Ovary (tissue), 9 donors: Measurements from ENCODE around the gene HES4. TPM values are rescaled to one million over a fixed set of nuclear protein-coding genes. Genes with fewer than 3 reads are reported as not detected.
"Not testable (repeated sequence)": the region's sequence is repeated elsewhere in the genome, so short reads cannot be mapped to it uniquely, and the experiment has no call there.

ENCODE experiments used
- DNase-seq, 5 donors: peaks; one replicate each; pipeline ENCODE4 v3.0.0-alpha.2; 2019 to 2020
- H3K27ac ChIP-seq, 2 donors: fragments of 200-600 bp; one replicate each; pipeline versions ENCODE4 v1.5.1 to v1.8.0; 2019 to 2022
- H3K27me3 ChIP-seq: fragments of 200-600 bp; one replicate; pipeline ENCODE4 v1.8.0; 2022
- H3K36me3 ChIP-seq: fragments of 200-600 bp; sonication (generic); one replicate; pipeline ENCODE4 v1.5.1; 2019
- H3K4me1 ChIP-seq: one replicate; pipeline ENCODE4 v1.8.1; 2013; ENCODE audit warnings: mild to moderate bottlenecking, moderate library complexity; ENCODE audit not compliant: insufficient read depth
- H3K4me3 ChIP-seq: fragments of 200-600 bp; sonication (generic); one replicate; pipeline ENCODE4 v1.5.1; 2017
- H3K9me3 ChIP-seq, 2 donors: fragments of 200-600 bp in 1 of 2; sonication (generic) in 1 of 2; one replicate each; pipeline versions ENCODE4 v1.5.1 to v1.8.1; 2013 to 2019; ENCODE audit warnings: mild to moderate bottlenecking in 1 of 2, moderate library complexity in 1 of 2
- EP300 ChIP-seq: sonication (generic); formaldehyde crosslinking; IDR thresholded peaks from one replicate; pipeline ENCODE4 v1.6.1; 2017; ENCODE audit warnings: antibody characterized with exemption
- POLR2A ChIP-seq: fragments of 450-650 bp; IDR thresholded peaks from one replicate; pipeline ENCODE4 v1.6.1; 2017; ENCODE audit warnings: antibody characterized with exemption, mild to moderate bottlenecking, moderate library complexity
- WGBS, 3 donors: extraction: QIAGEN DNeasy Blood & Tissue Kit in 1 of 3; methylation state at CpG; one replicate each; pipeline versions ENCODE4 v1.1.5 to v1.1.7; 2013 to 2017; 5-methylcytosine and 5-hydroxymethylcytosine counted together
- intact Hi-C, 4 donors: fragments of 100-400 bp; cut with DNase I; formaldehyde crosslinking; loops; one replicate each; pipeline versions ENCODE4 v1.11.0 to v1.15.1; 2022 to 2023
- polyA plus RNA-seq, 2 donors: library from polyadenylated mRNA; stranded (reverse); fragments of 200-250 nt in 1 of 2; fragments of 350-450 nt in 1 of 2; fragmentation: Illumina TruSeq in 1 of 2; extraction: RNeasy Lipid Tissue Mini Kit (QIAGEN cat#74804) in 1 of 2; gene quantifications; one replicate each; pipeline ENCODE4 v1.2.3, GENCODE V29; 2013 to 2014
- total RNA-seq, 7 donors: library from RNA; depleted of rRNA in 2 of 7; stranded (reverse); fragments of >200 nt in 2 of 7; fragmentation: NEBNext Ultra II Directional in 3 of 7; extraction: Animal tissue kit (Norgen Biotek cat#: 25700) in 3 of 7; gene quantifications; one replicate each; pipeline versions ENCODE4 v1.1.0 to v1.2.4, GENCODE V29; 2016 to 2023
- TF ChIP-seq, protein P1 (sequence below), 3 donors: fragments of 450-650 bp in 2 of 3; fragments of 200-600 bp in 1 of 3; IDR thresholded peaks; one replicate each; pipeline versions ENCODE4 v1.5.1 to v1.8.0; 2016 to 2022; ENCODE audit warnings: antibody characterized with exemption in 3 of 3, mild to moderate bottlenecking in 1 of 3
- donor health status: DM: no; HTN: no; CAD: no; lungs with moderate emphysema.
- donor health status: DM: no; HTN: no; CAD: no.
- donor health status: Bipolar disorder and iron deficiency.
- donor health status: DM: yes; HTN: yes; CAD: no.
- donor health status: DM: no; HTN: no; CAD: no.
- donor health status: DM: yes; HTN: yes; CAD: no.

The HES4 gene
- total and polyA plus RNA-seq, 9 donors: 4.5 to 76.2 (median 7.3) TPM; not detected in 1

DNA sequence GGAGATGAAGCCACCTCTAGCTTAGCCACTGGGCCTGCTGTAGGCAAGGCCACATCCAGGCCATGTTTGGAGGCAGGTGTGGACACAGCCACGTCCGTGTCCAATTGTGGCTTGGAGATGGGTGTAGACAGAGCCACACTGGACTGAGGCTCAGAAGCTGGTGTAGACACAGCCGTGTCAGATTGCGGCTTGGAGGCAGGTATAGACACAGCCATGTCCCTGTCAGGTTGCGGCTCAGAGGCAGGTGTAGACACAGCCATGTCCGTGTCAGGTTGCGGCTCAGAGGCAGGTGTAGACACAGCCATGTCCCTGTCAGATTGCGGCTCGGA, 20.2 kb downstream of the HES4 start:
- WGBS, 3 donors: 91 to 97% (median 94%) methylated on average over 9 of the region's 9 CpGs
- Histone ChIP-seq H3K27me3 (no peaks in the 10 kb centered on the region), H3K4me3 (no peak overlapping the region), H3K4me1 (peaks cover 2% of the 10 kb centered on the region), H3K9me3 (no peaks in the 10 kb centered on the region), H3K36me3 (no peaks in the 10 kb centered on the region), H3K27ac (no peak overlapping the region)
- TF ChIP-seq POLR2A (no peak), EP300 (no peak)
- TF ChIP-seq, protein P1, sequence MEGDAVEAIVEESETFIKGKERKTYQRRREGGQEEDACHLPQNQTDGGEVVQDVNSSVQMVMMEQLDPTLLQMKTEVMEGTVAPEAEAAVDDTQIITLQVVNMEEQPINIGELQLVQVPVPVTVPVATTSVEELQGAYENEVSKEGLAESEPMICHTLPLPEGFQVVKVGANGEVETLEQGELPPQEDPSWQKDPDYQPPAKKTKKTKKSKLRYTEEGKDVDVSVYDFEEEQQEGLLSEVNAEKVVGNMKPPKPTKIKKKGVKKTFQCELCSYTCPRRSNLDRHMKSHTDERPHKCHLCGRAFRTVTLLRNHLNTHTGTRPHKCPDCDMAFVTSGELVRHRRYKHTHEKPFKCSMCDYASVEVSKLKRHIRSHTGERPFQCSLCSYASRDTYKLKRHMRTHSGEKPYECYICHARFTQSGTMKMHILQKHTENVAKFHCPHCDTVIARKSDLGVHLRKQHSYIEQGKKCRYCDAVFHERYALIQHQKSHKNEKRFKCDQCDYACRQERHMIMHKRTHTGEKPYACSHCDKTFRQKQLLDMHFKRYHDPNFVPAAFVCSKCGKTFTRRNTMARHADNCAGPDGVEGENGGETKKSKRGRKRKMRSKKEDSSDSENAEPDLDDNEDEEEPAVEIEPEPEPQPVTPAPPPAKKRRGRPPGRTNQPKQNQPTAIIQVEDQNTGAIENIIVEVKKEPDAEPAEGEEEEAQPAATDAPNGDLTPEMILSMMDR (IDR thresholded peaks at IDR 0.05): no peak
- DNase-seq: peak in 1 of 5 donors; percentile 9
- intact Hi-C loops: loop anchor here in 2 of 4 donors (10.0 kb wide), 1 partner anchor 315 kb away; no protein-coding TSS in a partner anchor

DNA sequence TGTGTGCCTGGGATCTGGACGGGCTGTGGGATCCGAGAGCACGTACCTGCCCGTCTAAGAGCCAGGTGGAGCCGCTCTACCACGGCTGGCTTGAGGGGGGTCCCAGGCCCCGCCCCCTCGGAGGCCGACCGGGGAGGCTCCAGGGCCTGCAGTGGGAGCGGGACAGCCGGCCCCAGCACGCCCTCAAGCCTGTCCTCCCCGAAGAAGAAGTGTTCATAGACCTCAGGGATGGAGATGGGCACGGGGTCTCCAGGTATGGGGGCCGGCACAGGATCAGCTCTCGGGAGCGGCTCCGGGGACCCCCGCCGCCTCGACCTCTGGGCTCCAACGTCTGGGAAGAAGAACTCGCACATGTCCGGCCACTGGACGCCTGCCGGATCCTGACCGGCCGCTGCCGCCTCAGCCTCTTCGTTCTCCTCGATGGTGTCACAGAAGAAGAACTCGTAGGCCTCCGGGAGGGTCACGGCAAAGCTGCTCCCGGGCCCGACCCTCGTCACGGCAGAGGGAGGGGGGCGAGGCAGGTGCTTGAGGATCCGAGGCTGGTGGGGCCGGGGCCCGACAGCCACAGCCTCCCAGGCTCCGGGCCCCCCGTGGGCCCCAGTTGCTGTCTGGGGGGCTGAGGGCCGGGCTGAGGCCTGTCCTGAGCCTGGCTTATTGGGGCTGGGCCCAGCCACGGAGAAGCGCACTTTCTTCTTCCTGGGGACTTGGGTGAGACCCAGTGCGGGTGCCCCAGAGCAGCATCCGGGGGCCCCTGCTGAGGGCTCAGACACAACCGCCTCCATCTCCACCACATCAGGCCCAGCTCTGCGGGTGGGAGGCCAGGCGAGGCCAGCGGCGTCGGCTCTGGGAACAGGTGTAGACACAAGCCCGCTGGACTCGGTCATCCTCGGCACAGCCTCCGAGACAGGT, 20.8 kb downstream of the HES4 start:
- Histone ChIP-seq H3K4me1 (peaks cover 2% of the 10 kb centered on the region), H3K4me3 (no peak overlapping the region), H3K27ac (no peak overlapping the region), H3K36me3 (no peaks in the 10 kb centered on the region), H3K9me3 (no peaks in the 10 kb centered on the region), H3K27me3 (no peaks in the 10 kb centered on the region)
- 81 to 89% (median 85%) methylated on average over 47 to 60 of the region's 60 CpGs for WGBS, 3 donors
- peak in 2 of 5 donors; percentile 15 to 29 for DNase-seq
- intact Hi-C loops: no loop called here
- TF ChIP-seq EP300 (no peak), POLR2A (no peak)
- TF ChIP-seq, protein P1 (IDR thresholded peaks at IDR 0.05): no peak

DNA sequence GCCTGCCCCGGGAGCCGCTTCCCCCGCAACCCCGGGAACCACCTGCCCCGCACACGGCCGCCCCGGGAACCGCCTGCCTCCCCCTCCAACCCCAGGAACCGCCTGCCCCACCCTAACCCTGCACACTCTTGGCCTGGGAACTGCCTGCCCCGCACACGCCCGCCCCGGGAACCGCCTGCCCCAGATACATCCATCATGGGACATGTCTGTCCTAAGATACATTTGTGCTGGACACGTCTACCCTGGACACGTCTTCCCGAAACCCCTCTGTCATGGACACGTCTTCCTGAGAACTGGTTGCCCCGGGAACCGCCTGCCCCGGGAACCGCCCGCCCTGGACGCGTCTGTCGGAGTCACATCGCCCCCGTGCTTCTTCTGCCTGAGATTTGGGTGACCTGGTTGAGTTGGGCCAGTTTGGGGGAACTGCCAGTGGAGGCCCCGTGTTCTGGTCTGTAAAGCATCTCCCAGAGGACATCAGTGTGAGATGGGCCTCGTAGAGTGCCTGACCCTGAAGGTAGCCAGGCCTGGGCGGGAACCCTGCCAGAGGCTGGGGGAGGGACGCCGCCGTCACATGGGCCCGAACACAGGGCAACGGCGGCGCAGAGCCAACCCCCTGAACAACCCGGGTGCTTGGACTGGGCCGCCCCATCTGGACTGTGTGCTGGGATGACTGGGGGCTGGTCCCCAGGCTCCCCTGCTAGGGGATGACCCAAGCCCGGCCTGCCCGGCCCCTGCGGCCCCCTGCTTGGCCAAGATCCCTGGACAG, 21.6 kb downstream of the HES4 start:
- Histone ChIP-seq H3K27me3 (no peaks in the 10 kb centered on the region), H3K9me3 (no peaks in the 10 kb centered on the region), H3K4me1 (peaks cover 2% of the 10 kb centered on the region), H3K4me3 (no peak overlapping the region), H3K27ac (no peak overlapping the region), H3K36me3 (no peaks in the 10 kb centered on the region)
- TF ChIP-seq EP300: no peak
- TF ChIP-seq POLR2A: no peak
- TF ChIP-seq, protein P1 (IDR thresholded peaks at IDR 0.05): no peak
- DNase-seq: peak in 2 of 5 donors; percentile 16 to 33
- 84 to 89% (median 85%) methylated on average over 31 to 44 of the region's 44 CpGs for WGBS, 3 donors
- intact Hi-C loops: no loop called here

DNA sequence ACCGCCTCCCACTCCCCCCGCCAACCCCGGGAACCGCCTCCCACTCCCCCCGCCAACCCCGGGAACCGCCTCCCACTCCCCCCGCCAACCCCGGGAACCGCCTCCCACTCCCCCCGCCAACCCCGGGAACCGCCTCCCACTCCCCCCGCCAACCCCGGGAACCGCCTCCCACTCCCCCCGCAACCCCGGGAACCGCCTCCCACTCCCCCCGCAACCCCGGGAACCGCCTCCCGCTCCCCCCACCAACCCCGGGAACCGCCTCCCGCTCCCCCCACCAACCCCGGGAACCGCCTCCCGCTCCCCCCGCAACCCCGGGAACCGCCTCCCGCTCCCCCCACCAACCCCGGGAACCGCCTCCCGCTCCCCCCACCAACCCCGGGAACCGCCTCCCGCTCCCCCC, 23.1 kb downstream of the HES4 start:
- H3K27me3 ChIP-seq, H3K27ac ChIP-seq, intact Hi-C loops, H3K4me3 ChIP-seq, H3K36me3 ChIP-seq, H3K4me1 ChIP-seq, H3K9me3 ChIP-seq: not testable (repeated sequence)
- WGBS, 3 donors: 55% methylated on average over 14 of the region's 39 CpGs; no CpG with 5 or more reads in 2 of the 3 donors
- DNase-seq: peak in 2 of 5 donors; percentile 32 to 46
